ENCODE data around the gene HEPN1.

DNA sequence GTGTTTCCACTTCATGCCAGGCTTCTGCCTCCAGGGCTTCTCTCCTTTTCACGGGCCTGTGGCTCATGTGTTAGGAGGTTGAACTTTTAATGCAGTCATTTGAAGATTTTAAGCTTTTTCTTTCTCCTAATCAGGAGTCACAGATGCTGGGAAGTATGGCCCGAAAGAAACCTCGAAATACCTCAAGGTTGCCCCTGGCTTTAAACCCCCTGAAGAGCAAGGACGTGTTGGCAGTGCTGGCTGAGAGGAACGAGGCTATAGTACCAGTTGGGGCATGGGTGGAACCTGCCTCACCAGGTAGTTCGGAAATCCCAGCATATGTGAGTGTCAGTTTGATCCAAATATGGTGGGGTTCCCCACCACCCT is 35.5 kb downstream of the HEPN1 start:
- TF ChIP-seq, protein P1, sequence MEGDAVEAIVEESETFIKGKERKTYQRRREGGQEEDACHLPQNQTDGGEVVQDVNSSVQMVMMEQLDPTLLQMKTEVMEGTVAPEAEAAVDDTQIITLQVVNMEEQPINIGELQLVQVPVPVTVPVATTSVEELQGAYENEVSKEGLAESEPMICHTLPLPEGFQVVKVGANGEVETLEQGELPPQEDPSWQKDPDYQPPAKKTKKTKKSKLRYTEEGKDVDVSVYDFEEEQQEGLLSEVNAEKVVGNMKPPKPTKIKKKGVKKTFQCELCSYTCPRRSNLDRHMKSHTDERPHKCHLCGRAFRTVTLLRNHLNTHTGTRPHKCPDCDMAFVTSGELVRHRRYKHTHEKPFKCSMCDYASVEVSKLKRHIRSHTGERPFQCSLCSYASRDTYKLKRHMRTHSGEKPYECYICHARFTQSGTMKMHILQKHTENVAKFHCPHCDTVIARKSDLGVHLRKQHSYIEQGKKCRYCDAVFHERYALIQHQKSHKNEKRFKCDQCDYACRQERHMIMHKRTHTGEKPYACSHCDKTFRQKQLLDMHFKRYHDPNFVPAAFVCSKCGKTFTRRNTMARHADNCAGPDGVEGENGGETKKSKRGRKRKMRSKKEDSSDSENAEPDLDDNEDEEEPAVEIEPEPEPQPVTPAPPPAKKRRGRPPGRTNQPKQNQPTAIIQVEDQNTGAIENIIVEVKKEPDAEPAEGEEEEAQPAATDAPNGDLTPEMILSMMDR (conservative IDR thresholded peaks at IDR 0.05; ENCODE audit: low read depth, low read length), result no peak
- TF ChIP-seq EZH2 (IDR thresholded peaks at IDR 0.05; ENCODE audit: borderline replicate concordance, low read depth, low read length, poor library complexity, severe bottlenecking), result no peak

Data from A673 (cell line).